HepG2 (cell line): Measurements from ENCODE around the gene PDZRN4. TPM values are rescaled to one million over a fixed set of nuclear protein-coding genes. Genes with fewer than 3 reads are reported as not detected.

Experiments
- ATAC-seq: fragments of 200-7000 bp; cut with Tn5 transposase; 3 replicates; pipeline ENCODE4 v1.9.1; 2020; ENCODE audit warnings: mild to moderate bottlenecking, moderate library complexity
- BruUV-seq: library from RNA; stranded (reverse); fragments of 400-500 nt; replicated peaks from 2 replicates; lab custom pipeline; 2021; lab: Mats Ljungman, UMichigan
- CTCF ChIA-PET: fragments of 300-600 bp; formaldehyde crosslinking; extraction: SDS; loops from one replicate; lab custom pipeline; 2021; ENCODE audit warnings: low total read pairs, inconsistent platforms, low intra/inter-chr PET ratio; lab: Yijun Ruan, JAX
- POLR2A ChIA-PET: fragments of 350-600 bp; sonication (Branson Sonifier 250); formaldehyde crosslinking; loops from one replicate; lab custom pipeline; 2020; ENCODE audit warnings: antibody characterized with exemption, inconsistent platforms; lab: Yijun Ruan, JAX
- DNase-seq: peaks from one replicate; pipeline ENCODE4 v3.0.0-alpha.2; 2015; ENCODE audit warnings: low spot score
- FAIRE-seq: peaks from 3 replicates; lab custom pipeline; 2011; peaks lifted over from hg19 to GRCh38; lab: Jason Lieb, UNC
- H2AFZ ChIP-seq: one replicate; pipeline ENCODE4 v1.6.1; 2011; ENCODE audit warnings: low read length, inconsistent platforms
- H3K27ac ChIP-seq: fragments of 300-600 bp; 3 replicates; pipeline ENCODE4 v1.8.0; 2011; ENCODE audit warnings: mixed run types, mild to moderate bottlenecking, mixed read lengths, low read length, inconsistent platforms; ENCODE audit not compliant: insufficient read depth; ENCODE audit errors: extremely low read length
- H3K27me3 ChIP-seq, 2 experiments: fragments of 200-600 bp in 1 of 2; 2 replicates in 1 of 2; 3 replicates in 1 of 2; pipeline versions ENCODE4 v1.6.0 to v1.8.0; 2011; ENCODE audit warnings: low read length in 2 of 2, mild to moderate bottlenecking in 2 of 2, moderate library complexity in 2 of 2, inconsistent platforms in 1 of 2; ENCODE audit not compliant: insufficient read depth in 2 of 2, control insufficient read depth in 1 of 2
- H3K36me3 ChIP-seq, 2 experiments: fragments of 200-600 bp in 1 of 2; replicated peaks in 1 of 2; 2 replicates in 1 of 2; 3 replicates in 1 of 2; pipeline versions ENCODE4 v1.5.1 to v1.8.0; 2011; ENCODE audit warnings: low read length in 2 of 2, inconsistent platforms in 1 of 2; ENCODE audit not compliant: insufficient read depth in 2 of 2, control insufficient read depth in 1 of 2
- H3K4me1 ChIP-seq: 2 replicates; pipeline ENCODE4 v1.5.1; 2012; ENCODE audit warnings: low read length, inconsistent platforms; ENCODE audit not compliant: insufficient read depth
- H3K4me2 ChIP-seq: 2 replicates; pipeline ENCODE4 v1.6.0; 2011; ENCODE audit warnings: low read depth, low read length, inconsistent platforms
- H3K4me3 ChIP-seq, 3 experiments: fragments of 200-600 bp in 1 of 3; sonication (generic), shearing (Covaris generic) in 1 of 3; replicated peaks in 1 of 3; 2 replicates each; pipeline ENCODE4 v1.5.1; 2011 to 2016; ENCODE audit warnings: low read length in 3 of 3, inconsistent platforms in 2 of 3, low read depth in 2 of 3, mild to moderate bottlenecking in 2 of 3, control low read depth in 1 of 3, mixed read lengths in 1 of 3; ENCODE audit not compliant: insufficient read depth in 1 of 3
- H3K79me2 ChIP-seq: one replicate; pipeline ENCODE4 v1.6.1; 2011; ENCODE audit warnings: low read length, inconsistent platforms; ENCODE audit not compliant: insufficient read depth
- H3K9ac ChIP-seq: 2 replicates; pipeline ENCODE4 v1.6.0; 2011; ENCODE audit warnings: mild to moderate bottlenecking, low read depth, low read length, inconsistent platforms; ENCODE audit not compliant: insufficient read depth
- H3K9me3 ChIP-seq: 2 replicates; pipeline ENCODE4 v1.5.1; 2012; ENCODE audit warnings: mild to moderate bottlenecking, low read length
- H4K20me1 ChIP-seq: 2 replicates; pipeline ENCODE4 v1.6.0; 2011; ENCODE audit warnings: inconsistent platforms, mild to moderate bottlenecking, low read length, moderate library complexity; ENCODE audit not compliant: insufficient read depth
- FOXA3 ChIP-seq: IDR thresholded peaks from 2 replicates; pipeline ENCODE4 v1.6.1; 2016; ENCODE audit warnings: missing genetic modification reagents, missing compliant biosample characterization
- FOXK2 ChIP-seq: fragments of 450-650 bp; IDR thresholded peaks from 2 replicates; pipeline ENCODE4 v1.6.1; 2016
- KLF6 ChIP-seq: IDR thresholded peaks from 2 replicates; pipeline ENCODE4 v1.8.0; 2016; ENCODE audit warnings: missing biosample characterization, missing genetic modification reagents
- MBNL3 ChIP-seq: fragments of 250-450 bp; sonication (Bioruptor Pico); conservative IDR thresholded peaks from 2 replicates; pipeline ENCODE4 v1.8.0; 2022; ENCODE audit warnings: mild to moderate bottlenecking, inconsistent platforms
- PAX8 ChIP-seq: sonication (generic); formaldehyde crosslinking; IDR thresholded peaks from 2 replicates; pipeline ENCODE4 v1.8.0; 2022; ENCODE audit warnings: mild to moderate bottlenecking, missing genetic modification reagents, borderline replicate concordance
- RBM22 ChIP-seq: fragments of 200-400 bp; formaldehyde crosslinking; optimal IDR thresholded peaks from 2 replicates; pipeline ENCODE3; 2017; ENCODE audit warnings: mild to moderate bottlenecking, low read length, moderate library complexity
- SAFB2 ChIP-seq: sonication (generic); formaldehyde crosslinking; IDR thresholded peaks from 2 replicates; pipeline ENCODE4 v1.5.1; 2020; ENCODE audit warnings: missing genetic modification reagents, low read depth, mild to moderate bottlenecking, borderline replicate concordance
- SCMH1 ChIP-seq: sonication (generic); formaldehyde crosslinking; IDR thresholded peaks from 2 replicates; pipeline ENCODE4 v1.9.0; 2021; ENCODE audit warnings: missing genetic modification reagents, mild to moderate bottlenecking, borderline replicate concordance
- WIZ ChIP-seq: sonication (generic); formaldehyde crosslinking; IDR thresholded peaks from 2 replicates; pipeline ENCODE4 v1.5.1; 2020; ENCODE audit warnings: mild to moderate bottlenecking, missing genetic modification reagents
- XBP1 ChIP-seq: sonication (generic); formaldehyde crosslinking; IDR thresholded peaks from 2 replicates; pipeline ENCODE4 v1.5.0; 2020; ENCODE audit warnings: missing genetic modification reagents
- ZBTB46 ChIP-seq: sonication (generic); formaldehyde crosslinking; IDR thresholded peaks from 2 replicates; pipeline ENCODE4 v1.4.0; 2020; ENCODE audit warnings: mild to moderate bottlenecking, missing genetic modification reagents, borderline replicate concordance
- ZNF343 ChIP-seq: sonication (generic); formaldehyde crosslinking; IDR thresholded peaks from 2 replicates; pipeline ENCODE4 v1.4.0; 2020; ENCODE audit warnings: mild to moderate bottlenecking, missing genetic modification reagents
- WGBS: methylation state at CpG from one replicate; pipeline ENCODE4 v1.1.6; 2017; ENCODE audit warnings: low lambda C conversion rate; 5-methylcytosine and 5-hydroxymethylcytosine counted together
- in situ Hi-C: cut with HindIII; loops from 2 replicates; pipeline ENCODE4 v1.10.0; 2017; ENCODE audit warnings: low pct_unique_long_range_greater_than_20kb; ENCODE audit not compliant: extremely low pct_ligation_motif_present
- intact Hi-C: fragments of 100-400 bp; cut with micrococcal nuclease; formaldehyde crosslinking; loops from one replicate; pipeline ENCODE4 v1.10.0; 2022; ENCODE audit not compliant: unreplicated experiment
- polyA plus RNA-seq, 8 experiments: library from polyadenylated mRNA; depleted of rRNA in 3 of 8; stranded (reverse) in 7 of 8; unstranded in 1 of 8; fragments of >200 nt; fragmentation: Illumina TruSeq in 4 of 8; extraction: Trizol in 4 of 8; gene quantifications; 2 replicates each; pipeline versions ENCODE4 v1.2.1 to v1.2.3, GENCODE V29; 2011 to 2016; ENCODE audit warnings: low read depth in 4 of 8, missing spikeins in 1 of 8, mixed read lengths in 1 of 8; ENCODE audit not compliant: insufficient read depth in 1 of 8
- total RNA-seq, 5 experiments: library from RNA; depleted of rRNA; stranded (reverse); fragments of >200 nt; fragmentation: Illumina TruSeq; extraction: Trizol; gene quantifications; 2 replicates each; pipeline ENCODE4 v1.2.3, GENCODE V29; 2016; ENCODE audit warnings: low read depth in 1 of 5
- TF ChIP-seq, protein P1 (sequence below): sonication (generic); formaldehyde crosslinking; IDR thresholded peaks from 2 replicates; pipeline ENCODE4 v1.4.0; 2020; ENCODE audit warnings: missing genetic modification reagents, mild to moderate bottlenecking, borderline replicate concordance

The PDZRN4 gene
- total and polyA plus RNA-seq, 2 of the 13 experiments (the other 11 are each of a cell fraction or from before 2014, with no cell fraction given), result not detected

- CTCF ChIA-PET, result no interaction called here
- H3K79me2 ChIP-seq, result no peaks in the 10 kb centered on the region
- no peaks in the 10 kb centered on the region for H3K4me1 ChIP-seq
- H3K4me3 ChIP-seq, result no peak overlapping the region
- H3K9ac ChIP-seq, result no peak overlapping the region
- in situ Hi-C loops (no loop called here), intact Hi-C loops (no loop called here)
- H3K4me2 ChIP-seq, result no peak overlapping the region
- DNase-seq (no peak), FAIRE-seq (no peak), ATAC-seq (no peak)
- H2AFZ ChIP-seq, result no peak overlapping the region
- H3K27ac ChIP-seq, result no peak overlapping the region
- no peaks in the 10 kb centered on the region for H4K20me1 ChIP-seq
- 0% methylated on average over 2 of the region's 2 CpGs for WGBS
- H3K9me3 ChIP-seq, result no peaks in the 10 kb centered on the region
- no peaks in the 10 kb centered on the region for H3K36me3 ChIP-seq
- no TSS peak for BruUV-seq
- H3K27me3 ChIP-seq, result no peaks in the 10 kb centered on the region
- POLR2A ChIA-PET, result no interaction called here
- TF ChIP-seq SCMH1 (CRISPR knock-in tag) (no peak), KLF6 (CRISPR knock-in tag) (no peak), XBP1 (CRISPR knock-in tag) (no peak), FOXK2 (no peak), ZNF343 (no peak), PAX8 (CRISPR knock-in tag) (no peak), WIZ (no peak), RBM22 (no peak), ZBTB46 (CRISPR knock-in tag) (no peak), SAFB2 (CRISPR knock-in tag) (no peak), FOXA3 (CRISPR knock-in tag) (no peak), MBNL3 (no peak)
- TF ChIP-seq, protein P1, sequence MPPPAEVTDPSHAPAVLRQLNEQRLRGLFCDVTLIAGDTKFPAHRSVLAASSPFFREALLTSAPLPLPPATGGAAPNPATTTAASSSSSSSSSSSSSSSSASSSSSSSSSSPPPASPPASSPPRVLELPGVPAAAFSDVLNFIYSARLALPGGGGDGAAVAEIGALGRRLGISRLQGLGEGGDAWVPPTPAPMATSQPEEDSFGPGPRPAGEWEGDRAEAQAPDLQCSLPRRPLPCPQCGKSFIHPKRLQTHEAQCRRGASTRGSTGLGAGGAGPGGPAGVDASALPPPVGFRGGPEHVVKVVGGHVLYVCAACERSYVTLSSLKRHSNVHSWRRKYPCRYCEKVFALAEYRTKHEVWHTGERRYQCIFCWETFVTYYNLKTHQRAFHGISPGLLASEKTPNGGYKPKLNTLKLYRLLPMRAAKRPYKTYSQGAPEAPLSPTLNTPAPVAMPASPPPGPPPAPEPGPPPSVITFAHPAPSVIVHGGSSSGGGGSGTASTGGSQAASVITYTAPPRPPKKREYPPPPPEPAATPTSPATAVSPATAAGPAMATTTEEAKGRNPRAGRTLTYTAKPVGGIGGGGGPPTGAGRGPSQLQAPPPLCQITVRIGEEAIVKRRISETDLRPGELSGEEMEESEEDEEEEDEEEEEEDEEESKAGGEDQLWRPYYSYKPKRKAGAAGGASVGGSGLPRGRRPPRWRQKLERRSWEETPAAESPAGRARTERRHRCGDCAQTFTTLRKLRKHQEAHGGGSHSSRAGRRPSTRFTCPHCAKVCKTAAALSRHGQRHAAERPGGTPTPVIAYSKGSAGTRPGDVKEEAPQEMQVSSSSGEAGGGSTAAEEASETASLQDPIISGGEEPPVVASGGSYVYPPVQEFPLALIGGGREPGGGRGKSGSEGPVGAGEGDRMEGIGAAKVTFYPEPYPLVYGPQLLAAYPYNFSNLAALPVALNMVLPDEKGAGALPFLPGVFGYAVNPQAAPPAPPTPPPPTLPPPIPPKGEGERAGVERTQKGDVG (CRISPR knock-in tag), result no peak
Observed at GRCh38 chr12:41242603-41243002, 54.5 kb downstream of the PDZRN4 start.
